SK-N-SH (cell line): ENCODE measurements around the gene ZNF774. TPM values are rescaled to one million over a fixed set of nuclear protein-coding genes. Genes with fewer than 3 reads are reported as not detected.

Source experiments
- CTCF ChIA-PET: fragments of 300-600, 350-600 bp; formaldehyde crosslinking; extraction: SDS; loops from one replicate; lab custom pipeline; 2021; lab: Yijun Ruan, JAX
- POLR2A ChIA-PET: fragments of 350-600 bp; sonication (Branson Sonifier 250); formaldehyde crosslinking; extraction: SDS; loops from one replicate; lab custom pipeline; 2020; ENCODE audit warnings: antibody characterized with exemption, inconsistent platforms; lab: Yijun Ruan, JAX
- DNase-seq: peaks from one replicate; pipeline ENCODE4 v3.0.0; 2012
- H2AFZ ChIP-seq: fragments of 200-600 bp; sonication (generic); 2 replicates; pipeline ENCODE4 v1.8.1; 2016; ENCODE audit warnings: antibody characterized with exemption, mild to moderate bottlenecking, low read depth
- H3F3A ChIP-seq: fragments of 200-600 bp; sonication (generic); replicated peaks from 2 replicates; pipeline ENCODE3; 2016; ENCODE audit warnings: antibody characterized with exemption, mild to moderate bottlenecking; ENCODE audit not compliant: insufficient read depth
- H3K27ac ChIP-seq, 2 experiments: fragments of 200-500 bp in 1 of 2; fragments of 200-600 bp in 1 of 2; sonication (Bioruptor generic) in 1 of 2; sonication (generic), shearing (Covaris generic) in 1 of 2; 2 replicates each; pipeline versions ENCODE4 v1.5.1 to v1.6.1; 2014 to 2016; ENCODE audit warnings: low read depth in 2 of 2, inconsistent platforms in 1 of 2, low read length in 1 of 2, mild to moderate bottlenecking in 1 of 2, mixed read lengths in 1 of 2
- H3K27me3 ChIP-seq: fragments of 200-600 bp; sonication (generic), shearing (Covaris generic); 2 replicates; pipeline ENCODE4 v1.6.1; 2016; ENCODE audit warnings: mixed run types; ENCODE audit not compliant: insufficient read depth
- H3K36me3 ChIP-seq, 2 experiments: fragments of 200-500 bp in 1 of 2; fragments of 200-600 bp in 1 of 2; sonication (Bioruptor generic) in 1 of 2; sonication (generic) in 1 of 2; replicated peaks in 1 of 2; 2 replicates each; pipeline versions ENCODE3 to v1.5.1; 2014 to 2016; ENCODE audit warnings: low read length in 1 of 2, mild to moderate bottlenecking in 1 of 2; ENCODE audit not compliant: insufficient read depth in 2 of 2, control insufficient read depth in 1 of 2
- H3K4me1 ChIP-seq, 2 experiments: fragments of 200-500 bp in 1 of 2; fragments of 200-600 bp in 1 of 2; sonication (Bioruptor generic) in 1 of 2; sonication (generic), shearing (Covaris generic) in 1 of 2; 2 replicates each; pipeline versions ENCODE4 v1.5.1 to v1.6.1; 2014 to 2016; ENCODE audit warnings: low read depth in 1 of 2, low read length in 1 of 2, mixed run types in 1 of 2; ENCODE audit not compliant: insufficient read depth in 2 of 2, control insufficient read depth in 1 of 2
- H3K4me2 ChIP-seq: fragments of 200-600 bp; sonication (generic), shearing (Covaris generic); 2 replicates; pipeline ENCODE4 v1.6.1; 2017; ENCODE audit warnings: mixed run types
- H3K4me3 ChIP-seq, 2 experiments: fragments of 200-500 bp in 1 of 2; fragments of 200-600 bp in 1 of 2; sonication (Bioruptor generic) in 1 of 2; sonication (generic), shearing (Covaris generic) in 1 of 2; 2 replicates each; pipeline versions ENCODE4 v1.5.1 to v1.8.1; 2014 to 2016; ENCODE audit warnings: low read depth in 2 of 2, inconsistent platforms in 1 of 2, low read length in 1 of 2, mild to moderate bottlenecking in 1 of 2, mixed read lengths in 1 of 2, moderate library complexity in 1 of 2
- H3K79me2 ChIP-seq: fragments of 200-600 bp; sonication (generic); 2 replicates; pipeline ENCODE4 v1.8.1; 2017; ENCODE audit warnings: mild to moderate bottlenecking; ENCODE audit not compliant: insufficient read depth
- H3K9ac ChIP-seq: fragments of 200-600 bp; sonication (generic); 2 replicates; pipeline ENCODE4 v1.6.1; 2017; ENCODE audit warnings: mixed run types
- H3K9me2 ChIP-seq: fragments of 200-600 bp; sonication (generic); 2 replicates; pipeline ENCODE4 v1.6.1; 2017; ENCODE audit warnings: mixed run types
- H3K9me3 ChIP-seq: fragments of 200-600 bp; sonication (generic); 2 replicates; pipeline ENCODE4 v1.6.1; 2017; ENCODE audit warnings: mixed run types, mild to moderate bottlenecking, moderate library complexity
- H4K20me1 ChIP-seq: fragments of 200-600 bp; sonication (generic); 2 replicates; pipeline ENCODE4 v1.6.1; 2017; ENCODE audit warnings: mild to moderate bottlenecking, mixed run types; ENCODE audit not compliant: insufficient read depth
- ELF1 ChIP-seq: IDR thresholded peaks from 2 replicates; pipeline ENCODE4 v1.4.0; 2012
- FOXM1 ChIP-seq: IDR thresholded peaks from 2 replicates; pipeline ENCODE4 v1.4.0; 2012; ENCODE audit warnings: low read depth, mild to moderate bottlenecking
- GABPA ChIP-seq: IDR thresholded peaks from 2 replicates; pipeline ENCODE4 v1.4.0; 2012; ENCODE audit warnings: low read depth, mild to moderate bottlenecking
- IRF3 ChIP-seq: fragments of 150-350 bp; IDR thresholded peaks from 2 replicates; pipeline ENCODE4 v1.6.1; 2016; ENCODE audit warnings: mild to moderate bottlenecking, low read depth, low read length
- JUND ChIP-seq: IDR thresholded peaks from 2 replicates; pipeline ENCODE4 v1.4.0; 2012
- MAX ChIP-seq: IDR thresholded peaks from 2 replicates; pipeline ENCODE4 v1.4.0; 2012; ENCODE audit warnings: low read depth
- NRF1 ChIP-seq: IDR thresholded peaks from 2 replicates; pipeline ENCODE4 v1.6.1; 2012; ENCODE audit warnings: low read depth, mild to moderate bottlenecking, low read length
- POLR2AphosphoS5 ChIP-seq: IDR thresholded peaks from 2 replicates; pipeline ENCODE4 v1.6.1; 2012; ENCODE audit warnings: low read depth, low read length
- RCOR1 ChIP-seq: fragments of 150-350 bp; IDR thresholded peaks from 2 replicates; pipeline ENCODE4 v1.6.1; 2017; ENCODE audit warnings: antibody characterized with exemption, low read length
- REST ChIP-seq: IDR thresholded peaks from 2 replicates; pipeline ENCODE4 v1.6.1; 2012; ENCODE audit warnings: mild to moderate bottlenecking, low read depth, low read length, moderate library complexity
- SIN3A ChIP-seq: IDR thresholded peaks from 2 replicates; pipeline ENCODE4 v1.6.1; 2012; ENCODE audit warnings: low read depth, mild to moderate bottlenecking, low read length, moderate library complexity, borderline replicate concordance
- TAF1 ChIP-seq: IDR thresholded peaks from 2 replicates; pipeline ENCODE4 v1.6.1; 2012; ENCODE audit warnings: low read depth, mild to moderate bottlenecking, low read length, moderate library complexity, borderline replicate concordance
- USF2 ChIP-seq: fragments of 150-350 bp; IDR thresholded peaks from 2 replicates; pipeline ENCODE4 v1.6.1; 2017; ENCODE audit warnings: antibody characterized with exemption, low read length, low read depth, borderline replicate concordance
- YY1 ChIP-seq: IDR thresholded peaks from 2 replicates; pipeline ENCODE4 v1.4.0; 2012; ENCODE audit warnings: low read depth, mild to moderate bottlenecking
- WGBS: methylation state at CpG from one replicate; pipeline ENCODE4 v1.1.6; 2017; ENCODE audit warnings: low lambda C conversion rate; 5-methylcytosine and 5-hydroxymethylcytosine counted together
- polyA plus RNA-seq, 3 experiments: library from polyadenylated mRNA; depleted of rRNA; stranded (reverse); fragments of >200 nt; gene quantifications; 2 replicates each; pipeline ENCODE4 v1.2.3, GENCODE V29; 2012

Gene ZNF774
- polyA plus RNA-seq, 1 of the 3 experiments (the other 2 are of a cell fraction) = 1.8 TPM

- TF ChIP-seq SIN3A = no peak
These were observed 34.1 kb downstream of the ZNF774 start (continued) for GRCh38 chr15:90386221-90386620.

- Histone ChIP-seq H3K4me3 (peak within 1 kb of the TSS; percentile 77 to 95), H3K4me1 (peaks cover 3 to 16% of the 10 kb centered on the region in 2 experiments; a peak in 3 of 4 replicates), H3K9me3 (no peaks in the 10 kb centered on the region), H2AFZ (peak within 1 kb of the TSS; percentile 99; the same call in 1 of the 2 replicates), H3K36me3 (peaks cover 7 to 22% of the 10 kb centered on the region in 2 experiments), H3K27me3 (no peaks in the 10 kb centered on the region), H3K4me2 (peak within 1 kb of the TSS; percentile 90), H3K9me2 (no peaks in the 10 kb centered on the region), H4K20me1 (peaks cover 34% of the 10 kb centered on the region), H3F3A (peaks cover 12% of the 10 kb centered on the region), H3K79me2 (peaks cover 43% of the 10 kb centered on the region), H3K27ac (peak within 1 kb of the TSS; percentile 80 to 82), H3K9ac (peak within 1 kb of the TSS; percentile 99)
- CTCF ChIA-PET = interaction anchor here (2.0 to 2.1 kb wide), 2 partner anchors 68 to 95 kb away, joined by 7 to 10 read pairs; no protein-coding TSS in a partner anchor
- peak; percentile 83; the same call in 1 of the 2 replicates for TF ChIP-seq SIN3A
- TF ChIP-seq IRF3 = no peak
- TF ChIP-seq POLR2AphosphoS5 = peak; percentile 75
- no peak for TF ChIP-seq RCOR1
- no peak for TF ChIP-seq FOXM1
- TF ChIP-seq JUND = no peak
- peak; percentile 79 for TF ChIP-seq TAF1
- no peak for TF ChIP-seq USF2
- TF ChIP-seq NRF1 = 0 out of 2 replicates have a peak, but pooled peaks have one; percentile 29
- peak; percentile 33; the same call in 1 of the 2 replicates for TF ChIP-seq ELF1
- peak; percentile 46 for TF ChIP-seq GABPA
- no peak; the same call in 1 of the 2 replicates for TF ChIP-seq MAX
- TF ChIP-seq REST = peak; percentile 26; the same call in 1 of the 2 replicates
- peak; percentile 78 for TF ChIP-seq YY1
- POLR2A ChIA-PET = interaction anchor here (0.5 to 1.0 kb wide), 4 partner anchors 16 to 110 kb away, joined by 3 read pairs; no protein-coding TSS in a partner anchor
- DNase-seq = peak; percentile 99
- 25% methylated on average over 7 of the region's 62 CpGs for WGBS
These were observed 35.7 kb downstream of the ZNF774 start, which contains the start of gene IQGAP1 for GRCh38 chr15:90387534-90388461. Gene IQGAP1 (plus strand): TSS chr15:90388242. CDS start chr15:90388342, 100 bp downstream.
